GM12891 (cell line): ENCODE data around the gene ANKRD7.

Experiments used
- PAX5 ChIP-seq: IDR thresholded peaks from 2 replicates; pipeline ENCODE4 v1.6.1; 2011; ENCODE audit warnings: low read length, moderate library complexity, mild to moderate bottlenecking; ENCODE audit not compliant: insufficient read depth, severe bottlenecking
- POLR2A ChIP-seq: IDR thresholded peaks from 2 replicates; pipeline ENCODE4 v1.6.1; 2011; ENCODE audit warnings: low read depth, low read length, control low read depth
- POLR2AphosphoS5 ChIP-seq: IDR thresholded peaks from 2 replicates; pipeline ENCODE4 v1.6.1; 2011; ENCODE audit warnings: low read depth, low read length, control low read depth

DNA sequence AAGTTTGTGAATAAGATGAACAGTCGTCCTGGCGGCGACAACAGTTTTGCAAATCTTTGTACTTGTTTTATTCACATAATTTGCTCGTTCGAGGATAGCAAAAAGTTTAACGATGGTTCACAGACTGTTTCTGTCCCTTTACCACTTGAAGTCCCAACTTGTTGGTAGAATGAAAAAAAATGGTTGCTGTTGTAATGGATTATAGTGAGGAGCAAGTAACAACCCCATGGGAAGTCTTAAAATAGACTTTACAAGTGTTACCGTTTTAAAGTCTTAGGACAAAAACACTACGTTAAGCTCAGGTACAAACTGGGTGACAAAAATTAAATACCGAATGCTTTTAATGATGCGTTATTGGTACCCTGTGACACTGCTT is 40.0 kb upstream of the ANKRD7 start:
- TF ChIP-seq POLR2AphosphoS5 (no peak), POLR2A (no peak), PAX5 (no peak)
